H1 (cell line): Measurements from ENCODE around the gene FMN2. TPM values are rescaled to one million over a fixed set of nuclear protein-coding genes. Genes with fewer than 3 reads are reported as not detected.

Source experiments
- CTCF ChIA-PET: fragments of 300-600 bp; sonication (Branson Sonifier 250); formaldehyde crosslinking; loops from one replicate; lab custom pipeline; 2021; ENCODE audit not compliant: partially characterized antibody; lab: Charles Lee
- POLR2A ChIA-PET: fragments of 300-600 bp; sonication (Branson Sonifier 250); formaldehyde crosslinking; loops from one replicate; lab custom pipeline; 2021; ENCODE audit warnings: inconsistent platforms; ENCODE audit not compliant: partially characterized antibody; lab: Charles Lee
- DNase-seq, 2 experiments: peaks; one replicate each; pipeline versions ENCODE4 v3.0.0 to v3.0.0-alpha.2; 2010 to 2022; ENCODE audit warnings: low spot score in 2 of 2, low read depth in 1 of 2, mixed read lengths in 1 of 2
- FAIRE-seq: peaks from 2 replicates; lab custom pipeline; 2011; peaks lifted over from hg19 to GRCh38; lab: Jason Lieb, UNC
- H2AFZ ChIP-seq: 2 replicates; pipeline ENCODE4 v1.8.1; 2012; ENCODE audit warnings: low read length, inconsistent platforms
- H2AK5ac ChIP-seq: 2 replicates; pipeline ENCODE4 v1.6.1; 2013; ENCODE audit warnings: low read depth, low read length
- H2BK120ac ChIP-seq: replicated peaks from 2 replicates; pipeline ENCODE3; 2013; ENCODE audit warnings: low read depth, low read length, inconsistent platforms
- H2BK12ac ChIP-seq: 2 replicates; pipeline ENCODE4 v1.6.1; 2013; ENCODE audit warnings: low read depth, low read length
- H2BK15ac ChIP-seq: 2 replicates; pipeline ENCODE4 v1.6.1; 2013; ENCODE audit warnings: low read length
- H2BK20ac ChIP-seq: 2 replicates; pipeline ENCODE4 v1.6.1; 2013; ENCODE audit warnings: low read length
- H2BK5ac ChIP-seq: 2 replicates; pipeline ENCODE4 v1.6.1; 2013; ENCODE audit warnings: low read depth, low read length
- H3K14ac ChIP-seq: 2 replicates; pipeline ENCODE4 v1.6.1; 2013; ENCODE audit warnings: inconsistent platforms; ENCODE audit not compliant: insufficient read length
- H3K18ac ChIP-seq: 2 replicates; pipeline ENCODE4 v1.6.1; 2013; ENCODE audit warnings: low read length; ENCODE audit errors: extremely low read depth
- H3K23ac ChIP-seq: 2 replicates; pipeline ENCODE4 v1.6.1; 2013; ENCODE audit warnings: inconsistent platforms; ENCODE audit not compliant: insufficient read length
- H3K23me2 ChIP-seq: 2 replicates; pipeline ENCODE4 v1.6.1; 2013; ENCODE audit warnings: low read depth, low read length
- H3K27ac ChIP-seq: 2 replicates; pipeline ENCODE4 v1.6.1; 2011; ENCODE audit warnings: low read depth, low read length, inconsistent platforms
- H3K27me3 ChIP-seq, 4 experiments: replicated peaks in 1 of 4; 1 replicate in 1 of 4; 2 replicates in 3 of 4; pipeline versions ENCODE4 v1.6.1 to v1.8.1; 2011 to 2013; ENCODE audit warnings: low read length in 3 of 4, mild to moderate bottlenecking in 3 of 4, inconsistent platforms in 2 of 4, mixed read lengths in 2 of 4, moderate library complexity in 1 of 4; ENCODE audit not compliant: control insufficient read depth in 3 of 4, insufficient read depth in 3 of 4; ENCODE audit errors: extremely low read depth in 1 of 4
- H3K36me3 ChIP-seq, 4 experiments: 2 replicates each; pipeline versions ENCODE4 v1.6.1 to v1.8.1; 2011 to 2013; ENCODE audit warnings: mild to moderate bottlenecking in 4 of 4, low read length in 3 of 4, moderate library complexity in 2 of 4, control low read depth in 1 of 4, inconsistent platforms in 1 of 4; ENCODE audit not compliant: insufficient read depth in 4 of 4, control insufficient read depth in 2 of 4
- H3K4ac ChIP-seq: replicated peaks from 2 replicates; pipeline ENCODE3; 2013; ENCODE audit warnings: low read length, low read depth, mixed read lengths, inconsistent platforms; ENCODE audit not compliant: insufficient read length
- H3K4me1 ChIP-seq, 4 experiments: replicated peaks in 1 of 4; 1 replicate in 1 of 4; 2 replicates in 3 of 4; pipeline versions ENCODE4 v1.6.1 to v1.8.1; 2011 to 2013; ENCODE audit warnings: low read length in 3 of 4, inconsistent platforms in 2 of 4, mixed read lengths in 1 of 4; ENCODE audit not compliant: insufficient read depth in 4 of 4, control insufficient read depth in 3 of 4
- H3K4me2 ChIP-seq, 2 experiments: 2 replicates each; pipeline versions ENCODE4 v1.6.1 to v1.8.1; 2011 to 2013; ENCODE audit warnings: low read depth in 2 of 2, low read length in 2 of 2, control low read depth in 1 of 2, inconsistent platforms in 1 of 2, mild to moderate bottlenecking in 1 of 2; ENCODE audit not compliant: insufficient read depth in 1 of 2
- H3K4me3 ChIP-seq, 4 experiments: fragments of 200-600, 300-600 bp in 1 of 4; sonication (generic), shearing (Covaris generic), sonication (Bioruptor Twin) in 1 of 4; 2 replicates each; pipeline versions ENCODE4 v1.5.1 to v1.8.1; 2011 to 2016; ENCODE audit warnings: low read length in 4 of 4, low read depth in 3 of 4, control low read depth in 2 of 4, inconsistent platforms in 2 of 4, mild to moderate bottlenecking in 2 of 4, mixed read lengths in 1 of 4, moderate library complexity in 1 of 4; ENCODE audit not compliant: insufficient read depth in 2 of 4; ENCODE audit errors: extremely low read depth in 1 of 4
- H3K56ac ChIP-seq: replicated peaks from 2 replicates; pipeline ENCODE3; 2013; ENCODE audit warnings: low read depth, mild to moderate bottlenecking, mixed read lengths, low read length, inconsistent platforms; ENCODE audit not compliant: insufficient read length
- H3K79me1 ChIP-seq: 2 replicates; pipeline ENCODE4 v1.6.1; 2013; ENCODE audit warnings: low read depth, low read length, control low read depth
- H3K79me2 ChIP-seq, 2 experiments: 2 replicates each; pipeline versions ENCODE4 v1.6.1 to v1.8.1; 2012 to 2013; ENCODE audit warnings: low read length in 2 of 2, mild to moderate bottlenecking in 2 of 2, inconsistent platforms in 1 of 2; ENCODE audit not compliant: insufficient read depth in 2 of 2, control insufficient read depth in 1 of 2
- H3K9ac ChIP-seq, 4 experiments: replicated peaks in 1 of 4; 1 replicate in 1 of 4; 2 replicates in 3 of 4; pipeline versions ENCODE4 v1.6.1 to v1.8.1; 2011 to 2013; ENCODE audit warnings: low read depth in 3 of 4, low read length in 3 of 4, control low read depth in 2 of 4, mild to moderate bottlenecking in 2 of 4, moderate library complexity in 2 of 4, inconsistent platforms in 1 of 4; ENCODE audit errors: extremely low read depth in 1 of 4
- H3K9me3 ChIP-seq, 2 experiments: 2 replicates each; pipeline versions ENCODE4 v1.6.1 to v1.8.1; 2012 to 2013; ENCODE audit warnings: mild to moderate bottlenecking in 2 of 2, moderate library complexity in 2 of 2, control low read depth in 1 of 2, inconsistent platforms in 1 of 2, low read depth in 1 of 2, low read length in 1 of 2, mixed read lengths in 1 of 2; ENCODE audit not compliant: insufficient read depth in 2 of 2
- H4K20me1 ChIP-seq, 2 experiments: replicated peaks in 1 of 2; 2 replicates each; pipeline versions ENCODE3 to v1.8.1; 2011 to 2013; ENCODE audit warnings: inconsistent platforms in 2 of 2, low read length in 2 of 2, mild to moderate bottlenecking in 1 of 2; ENCODE audit not compliant: insufficient read depth in 2 of 2, control insufficient read depth in 1 of 2
- H4K5ac ChIP-seq: 2 replicates; pipeline ENCODE4 v1.6.1; 2013; ENCODE audit warnings: low read length, low read depth, mixed read lengths, inconsistent platforms; ENCODE audit not compliant: insufficient read length
- H4K8ac ChIP-seq: 2 replicates; pipeline ENCODE4 v1.8.0; 2013; ENCODE audit warnings: mild to moderate bottlenecking, moderate library complexity, low read length, inconsistent platforms; ENCODE audit not compliant: insufficient read depth; ENCODE audit errors: extremely low read depth
- H4K91ac ChIP-seq: replicated peaks from 2 replicates; pipeline ENCODE3; 2013; ENCODE audit warnings: low read length, mixed read lengths, inconsistent platforms; ENCODE audit not compliant: insufficient read length
- CEBPB ChIP-seq: IDR thresholded peaks from 2 replicates; pipeline ENCODE4 v1.6.1; 2012; ENCODE audit warnings: low read depth, low read length
- CTCF ChIP-seq, 3 experiments: IDR thresholded peaks; 1 replicate in 2 of 3; 2 replicates in 1 of 3; pipeline versions ENCODE4 v1.5.1 to v1.6.1; 2011; ENCODE audit warnings: low read length in 3 of 3, mild to moderate bottlenecking in 3 of 3, inconsistent platforms in 2 of 3, low read depth in 1 of 3, moderate library complexity in 1 of 3; ENCODE audit not compliant: insufficient read depth in 1 of 3; ENCODE audit errors: control extremely low read depth in 1 of 3
- EGR1 ChIP-seq: IDR thresholded peaks from 2 replicates; pipeline ENCODE4 v1.6.1; 2011; ENCODE audit warnings: low read depth, low read length, borderline replicate concordance
- RAD21 ChIP-seq, 2 experiments: IDR thresholded peaks in 1 of 2; conservative IDR thresholded peaks in 1 of 2; 2 replicates each; pipeline ENCODE4 v1.6.1; 2011; ENCODE audit warnings: low read depth in 2 of 2, low read length in 2 of 2, improper control_type of control experiment in 1 of 2, inconsistent platforms in 1 of 2, mild to moderate bottlenecking in 1 of 2, moderate library complexity in 1 of 2
- WGBS, 2 experiments: shearing (Covaris generic) in 1 of 2; methylation state at CpG; one replicate each; pipeline versions ENCODE4 v1.1.6 to v1.1.7; 2013 to 2015; ENCODE audit warnings: low lambda C conversion rate in 2 of 2, mixed read lengths in 2 of 2, inconsistent platforms in 1 of 2, low coverage in 1 of 2, missing lambda C conversion rate in 1 of 2; ENCODE audit not compliant: insufficient replicate concordance in 2 of 2, insufficient coverage in 1 of 2, insufficient read length in 1 of 2; ENCODE audit errors: extremely low coverage in 1 of 2, missing lambda C conversion rate in 1 of 2; 5-methylcytosine and 5-hydroxymethylcytosine counted together
- polyA plus RNA-seq, 7 experiments: library from polyadenylated mRNA; depleted of rRNA in 3 of 7; stranded (reverse) in 5 of 7; unstranded in 2 of 7; fragments of >200 nt in 5 of 7; fragments of 200-250 nt in 2 of 7; gene quantifications; 1 replicate in 5 of 7; 2 replicates in 1 of 7; 4 replicates in 1 of 7; pipeline versions ENCODE4 v1.2.1 to v1.2.3, GENCODE V29; 2011 to 2013; ENCODE audit warnings: missing spikeins in 2 of 7, mixed read lengths in 2 of 7
- total RNA-seq: library from RNA; stranded (reverse); fragmentation: NEBNext Ultra II Directional; extraction: Animal tissue kit (Norgen Biotek cat#: 25700); gene quantifications from 2 replicates; pipeline ENCODE4 v1.2.1, GENCODE V29; 2021

Gene FMN2
- total and polyA plus RNA-seq, 2 of the 8 experiments (the other 6 are each of a cell fraction or from before 2014, with no cell fraction given), result 0.83 to 2.0 TPM

GRCh38 chr1:240455228-240455821, 363.6 kb downstream of the FMN2 start:
- no peak overlapping the region for H3K4ac ChIP-seq
- H3K4me2 ChIP-seq, result no peak overlapping the region
- H3K9ac ChIP-seq, result no peak overlapping the region
- H4K20me1 ChIP-seq, result no peaks in the 10 kb centered on the region
- no peak overlapping the region for H2AK5ac ChIP-seq
- FAIRE-seq (no peak), DNase-seq (no peak)
- no peak overlapping the region for H4K91ac ChIP-seq
- no peak overlapping the region for H2BK12ac ChIP-seq
- H2AFZ ChIP-seq, result no peak overlapping the region
- ChIA-PET CTCF (interaction anchor here (0.7 to 6.6 kb wide), 43 partner anchors 9 to 492 kb away, joined by 3 to 43 read pairs (median 4); no protein-coding TSS in a partner anchor), POLR2A (no interaction called here)
- no peaks in the 10 kb centered on the region for H3K9me3 ChIP-seq
- no peak overlapping the region for H2BK120ac ChIP-seq
- no peaks in the 10 kb centered on the region for H3K79me2 ChIP-seq
- H3K79me1 ChIP-seq, result no peaks in the 10 kb centered on the region
- H3K14ac ChIP-seq, result no peak overlapping the region
- no peak overlapping the region for H3K27ac ChIP-seq
- no peak overlapping the region for H4K5ac ChIP-seq
- H3K4me3 ChIP-seq, result no peak overlapping the region
- no peak overlapping the region for H4K8ac ChIP-seq
- no peak overlapping the region for H2BK20ac ChIP-seq
- no peak overlapping the region for H3K56ac ChIP-seq
- TF ChIP-seq CTCF (IDR thresholded peaks at IDR 0.05; ENCODE audit: control extremely low read depth in 1 of 3, insufficient read depth in 1 of 3, low read depth in 1 of 3, low read length in 3 of 3) (peak in 2 of 3 experiments; percentile 69 to 71; a peak in 3 of 4 replicates), EGR1 (no peak), CEBPB (no peak), RAD21 (IDR thresholded peaks at IDR 0.05 in 1 of 2, conservative IDR thresholded peaks at IDR 0.05 in 1 of 2; ENCODE audit: low read depth in 2 of 2, low read length in 2 of 2) (peak; percentile 77 to 79)
- no peak overlapping the region for H2BK15ac ChIP-seq
- H3K23me2 ChIP-seq, result no peaks in the 10 kb centered on the region
- no peak overlapping the region for H2BK5ac ChIP-seq
- no peaks in the 10 kb centered on the region for H3K27me3 ChIP-seq
- no peaks in the 10 kb centered on the region for H3K36me3 ChIP-seq
- WGBS, 2 experiments, result 68% methylated on average over 7 of the region's 7 CpGs; no CpG with 5 or more reads in 1 of the 2 experiments
- H3K23ac ChIP-seq, result no peak overlapping the region
- no peak overlapping the region for H3K18ac ChIP-seq
- H3K4me1 ChIP-seq, result no peaks in the 10 kb centered on the region
